ENCODE data around the gene MAML3.
"Not testable (repeated sequence)": the region's sequence is repeated elsewhere in the genome, so short reads cannot be mapped to it uniquely, and the experiment has no call there.

MAML3 gene

DNA sequence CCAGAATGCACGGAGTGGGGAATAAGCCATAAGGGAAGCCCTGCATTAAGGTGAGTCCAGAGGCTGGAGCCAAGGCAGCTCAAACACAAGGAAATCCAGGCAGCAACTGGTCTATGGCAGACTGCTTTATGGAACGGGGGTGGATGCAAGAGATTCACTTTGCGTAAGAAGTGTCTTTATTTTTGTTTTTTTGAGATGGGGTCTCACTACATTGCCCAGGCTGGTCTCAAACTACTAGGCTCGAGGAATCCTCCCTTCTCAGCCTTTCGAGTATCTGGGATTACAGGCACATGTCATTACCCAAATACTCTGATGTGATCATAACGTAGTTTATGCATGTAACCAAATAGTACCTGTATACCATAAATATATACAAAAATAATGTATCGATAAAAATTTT lies 199.5 kb downstream of the MAML3 start:
- no peaks in the 10 kb centered on the region for H3K36me3 ChIP-seq (ENCODE audit: insufficient read depth, low read length)
- H3K9ac ChIP-seq (ENCODE audit: low read depth, low read length): no peak overlapping the region
- no peaks in the 10 kb centered on the region for H3K4me1 ChIP-seq (ENCODE audit: insufficient read depth, low read length)
- no peaks in the 10 kb centered on the region for H3K9me3 ChIP-seq (ENCODE audit: control insufficient read depth, insufficient read depth, low read length)

DNA sequence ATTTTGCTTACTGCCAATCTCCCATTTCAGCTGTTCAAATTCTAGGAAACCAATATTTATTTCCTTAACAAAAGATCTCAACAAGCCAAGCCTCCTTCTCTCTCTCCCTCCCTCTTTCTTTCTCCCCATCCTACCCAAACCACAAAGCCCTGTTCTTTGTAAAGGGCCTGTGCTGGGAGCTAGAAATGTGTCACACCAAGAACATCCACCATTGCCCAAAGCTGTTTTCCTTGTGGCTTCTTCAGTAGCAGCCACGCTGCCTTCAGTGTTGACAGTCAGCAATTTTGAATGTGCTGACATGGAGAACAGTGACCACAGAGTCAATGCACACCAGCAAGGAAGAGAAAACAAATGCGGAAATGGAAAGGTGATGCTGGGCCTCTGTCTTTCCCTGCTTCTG lies 203.0 kb downstream of the MAML3 start:
- no peaks in the 10 kb centered on the region for H3K9me3 ChIP-seq (ENCODE audit: control insufficient read depth, insufficient read depth, low read length)
- H3K4me1 ChIP-seq (ENCODE audit: insufficient read depth, low read length): no peaks in the 10 kb centered on the region
- no peaks in the 10 kb centered on the region for H3K36me3 ChIP-seq (ENCODE audit: insufficient read depth, low read length)
- H3K9ac ChIP-seq (ENCODE audit: low read depth, low read length): no peak overlapping the region

DNA sequence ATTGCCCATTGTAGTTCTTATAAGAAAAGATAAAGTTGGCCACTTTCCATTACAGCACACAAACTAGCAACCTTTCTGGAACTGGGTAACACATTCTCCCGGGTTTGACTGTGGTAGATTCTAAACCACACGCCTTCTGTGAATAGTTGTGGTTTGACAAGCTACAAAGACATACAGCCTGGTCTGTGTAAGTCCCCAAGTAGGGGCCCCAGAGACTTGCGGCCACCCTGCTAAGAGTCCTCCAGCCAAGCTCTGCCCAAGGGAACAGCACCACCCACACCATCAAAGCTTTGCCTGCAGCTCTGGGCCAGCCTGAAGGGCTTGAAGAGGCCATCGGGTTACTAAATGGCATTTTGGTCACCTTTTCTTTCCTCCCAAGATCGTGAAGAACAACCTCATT lies 203.4 kb downstream of the MAML3 start:
- Histone ChIP-seq H3K36me3 (ENCODE audit: insufficient read depth, low read length) (no peaks in the 10 kb centered on the region), H3K9me3 (ENCODE audit: control insufficient read depth, insufficient read depth, low read length) (no peaks in the 10 kb centered on the region), H3K4me1 (ENCODE audit: insufficient read depth, low read length) (no peaks in the 10 kb centered on the region), H3K9ac (ENCODE audit: low read depth, low read length) (no peak overlapping the region)

DNA sequence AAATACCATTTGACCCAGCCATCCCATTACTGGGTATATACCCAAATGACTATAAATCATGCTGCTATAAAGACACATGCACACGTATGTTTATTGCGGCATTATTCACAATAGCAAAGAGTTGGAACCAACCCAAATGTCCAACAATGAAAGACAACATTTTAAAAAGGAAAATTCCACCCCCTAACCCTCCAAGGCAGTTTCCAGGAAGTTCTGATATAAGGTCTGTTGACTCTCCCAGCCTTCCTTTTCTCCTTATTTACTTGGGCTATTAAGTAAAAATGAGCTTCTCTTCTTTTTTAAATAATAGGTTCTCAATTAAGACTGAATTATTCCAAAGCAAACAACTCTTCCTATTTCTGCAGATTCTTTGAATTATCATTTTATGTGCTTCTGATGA lies 209.1 kb downstream of the MAML3 start:
- H3K9me3 ChIP-seq (ENCODE audit: control insufficient read depth, insufficient read depth, low read length); H3K9ac ChIP-seq (ENCODE audit: low read depth, low read length); H3K4me1 ChIP-seq (ENCODE audit: insufficient read depth, low read length); H3K36me3 ChIP-seq (ENCODE audit: insufficient read depth, low read length): not testable (repeated sequence)

DNA sequence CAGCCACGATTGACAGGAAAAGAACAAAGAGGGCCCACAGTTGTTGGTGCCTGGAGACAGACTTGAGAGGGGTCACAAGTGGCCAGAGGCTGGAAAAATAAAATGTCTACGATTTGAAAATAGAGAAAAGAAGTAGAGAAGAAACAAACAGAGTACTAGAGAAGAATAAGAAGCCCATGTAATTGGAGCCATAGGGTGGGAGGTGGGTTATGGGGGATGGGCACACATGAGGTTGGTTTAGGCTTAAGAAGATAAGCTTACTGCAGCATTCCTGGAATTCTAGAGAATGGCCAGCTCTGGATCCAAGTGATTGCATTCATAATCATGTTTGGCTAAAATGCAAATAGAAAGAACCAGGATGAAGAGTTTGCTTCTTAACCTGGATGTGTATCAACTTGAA lies 210.7 kb downstream of the MAML3 start:
- H3K9me3 ChIP-seq (ENCODE audit: control insufficient read depth, insufficient read depth, low read length): no peaks in the 10 kb centered on the region
- peaks cover 7% of the 10 kb centered on the region for H3K4me1 ChIP-seq (ENCODE audit: insufficient read depth, low read length)
- H3K36me3 ChIP-seq (ENCODE audit: insufficient read depth, low read length): no peaks in the 10 kb centered on the region
- H3K9ac ChIP-seq (ENCODE audit: low read depth, low read length): no peak overlapping the region

DNA sequence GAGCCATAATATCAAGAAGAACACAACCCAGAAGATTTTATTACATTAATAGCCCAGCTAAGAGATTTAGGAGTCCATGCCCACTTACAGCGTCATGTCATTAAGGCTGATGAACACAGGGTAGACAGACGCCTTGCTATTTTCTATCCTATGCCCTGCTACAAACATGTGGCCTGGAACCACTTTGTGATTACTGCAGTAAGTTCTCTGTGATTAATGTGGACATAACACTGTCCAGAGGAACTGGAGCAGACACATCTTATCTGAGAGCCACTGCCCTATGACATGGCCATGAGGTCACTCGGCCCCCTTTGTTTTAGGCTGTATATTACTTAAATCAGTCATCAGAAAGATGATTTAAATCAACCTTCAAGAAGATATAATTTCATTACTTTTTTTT lies 211.7 kb downstream of the MAML3 start:
- H3K4me1 ChIP-seq (ENCODE audit: insufficient read depth, low read length): peaks cover 7% of the 10 kb centered on the region
- H3K9me3 ChIP-seq (ENCODE audit: control insufficient read depth, insufficient read depth, low read length): no peaks in the 10 kb centered on the region
- H3K36me3 ChIP-seq (ENCODE audit: insufficient read depth, low read length): no peaks in the 10 kb centered on the region
- no peak overlapping the region for H3K9ac ChIP-seq (ENCODE audit: low read depth, low read length)

DNA sequence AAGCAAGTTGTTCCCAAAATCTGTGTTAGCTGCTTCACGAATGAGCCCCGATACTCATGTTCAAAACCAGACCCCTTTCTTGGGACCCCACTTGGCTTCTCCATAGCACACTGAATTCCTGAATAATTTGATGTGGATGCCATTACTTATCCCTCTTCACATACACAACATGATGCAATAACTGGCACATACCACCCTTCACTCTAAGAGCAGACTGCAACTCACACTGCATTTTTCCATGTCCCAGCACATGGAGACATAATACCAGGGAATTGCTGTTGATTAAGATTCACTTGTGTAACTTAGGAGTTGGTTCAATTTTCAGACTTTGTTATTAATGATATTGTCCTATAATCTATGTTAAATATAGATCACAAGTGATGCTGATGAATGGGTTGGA lies 213.4 kb downstream of the MAML3 start:
- H3K9ac ChIP-seq (ENCODE audit: low read depth, low read length): no peak overlapping the region
- no peaks in the 10 kb centered on the region for H3K36me3 ChIP-seq (ENCODE audit: insufficient read depth, low read length)
- H3K9me3 ChIP-seq (ENCODE audit: control insufficient read depth, insufficient read depth, low read length): no peaks in the 10 kb centered on the region
- H3K4me1 ChIP-seq (ENCODE audit: insufficient read depth, low read length): peaks cover 7% of the 10 kb centered on the region

DNA sequence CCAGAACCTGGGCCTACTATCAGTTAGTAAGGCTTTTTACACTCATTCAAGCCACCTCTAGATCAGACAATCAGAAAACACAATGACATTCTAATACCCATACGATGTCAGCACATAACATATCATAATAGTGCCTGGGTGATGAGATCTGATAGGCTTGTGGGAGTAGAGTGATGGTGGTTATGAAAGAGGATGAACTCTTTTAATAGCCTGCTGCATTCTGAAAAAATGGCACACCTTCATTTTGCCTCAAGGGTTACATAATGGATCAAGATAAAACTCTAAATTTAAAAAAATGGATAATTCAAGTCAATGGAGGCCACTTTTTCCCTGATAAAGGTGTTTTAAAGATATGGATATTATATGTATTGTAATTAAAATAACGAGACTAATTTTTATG lies 215.6 kb downstream of the MAML3 start:
- Histone ChIP-seq H3K9me3 (ENCODE audit: control insufficient read depth, insufficient read depth, low read length) (no peaks in the 10 kb centered on the region), H3K9ac (ENCODE audit: low read depth, low read length) (no peak overlapping the region), H3K36me3 (ENCODE audit: insufficient read depth, low read length) (no peaks in the 10 kb centered on the region), H3K4me1 (ENCODE audit: insufficient read depth, low read length) (peaks cover 13% of the 10 kb centered on the region)

DNA sequence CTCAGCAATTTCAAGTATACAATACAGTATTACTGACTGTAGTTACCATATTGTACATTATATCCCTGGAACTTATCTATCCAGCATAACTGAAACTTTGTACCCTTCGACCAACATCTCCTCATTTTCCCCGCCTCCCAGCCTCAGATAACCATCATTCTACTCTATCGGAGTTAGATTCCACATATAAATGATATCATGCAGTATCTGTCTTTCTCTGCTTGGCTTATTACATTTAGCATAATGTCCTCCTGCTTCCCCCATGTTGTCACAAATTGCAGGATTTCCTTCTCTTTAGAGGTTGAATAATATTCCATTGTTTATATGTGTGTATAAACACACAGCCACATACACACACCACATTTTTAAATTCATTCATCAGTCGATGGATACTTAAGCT lies 218.1 kb downstream of the MAML3 start:
- Histone ChIP-seq H3K9ac (ENCODE audit: low read depth, low read length) (no peak overlapping the region), H3K9me3 (ENCODE audit: control insufficient read depth, insufficient read depth, low read length) (no peaks in the 10 kb centered on the region), H3K36me3 (ENCODE audit: insufficient read depth, low read length) (no peaks in the 10 kb centered on the region), H3K4me1 (ENCODE audit: insufficient read depth, low read length) (peaks cover 15% of the 10 kb centered on the region)

DNA sequence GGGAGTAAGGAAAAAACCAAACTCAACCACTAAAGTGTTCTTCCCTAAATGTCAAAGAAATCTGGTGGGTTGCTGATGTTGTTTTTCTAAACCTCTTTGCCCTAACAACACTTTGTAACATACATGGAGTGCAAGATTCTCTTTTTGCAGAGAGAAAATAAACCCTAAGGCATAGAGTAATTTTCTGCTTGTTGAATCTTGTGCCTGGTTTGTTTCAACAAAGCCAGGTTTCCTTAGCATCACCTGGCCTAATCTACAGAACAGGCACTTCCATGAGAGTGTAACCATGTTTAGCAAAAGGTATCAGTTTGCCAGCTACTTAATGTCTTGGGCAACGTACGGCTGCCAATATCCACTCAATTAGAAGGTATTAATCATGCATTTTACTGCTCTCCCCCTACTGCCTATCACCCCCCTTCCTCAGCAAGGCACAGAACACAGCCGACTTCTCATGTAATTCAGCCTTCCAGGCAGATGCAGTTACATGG lies 219.2 kb downstream of the MAML3 start:
- Histone ChIP-seq H3K36me3 (ENCODE audit: insufficient read depth, low read length) (no peaks in the 10 kb centered on the region), H3K4me1 (ENCODE audit: insufficient read depth, low read length) (peaks cover 15% of the 10 kb centered on the region), H3K9me3 (ENCODE audit: control insufficient read depth, insufficient read depth, low read length) (no peaks in the 10 kb centered on the region), H3K9ac (ENCODE audit: low read depth, low read length) (no peak overlapping the region)

DNA sequence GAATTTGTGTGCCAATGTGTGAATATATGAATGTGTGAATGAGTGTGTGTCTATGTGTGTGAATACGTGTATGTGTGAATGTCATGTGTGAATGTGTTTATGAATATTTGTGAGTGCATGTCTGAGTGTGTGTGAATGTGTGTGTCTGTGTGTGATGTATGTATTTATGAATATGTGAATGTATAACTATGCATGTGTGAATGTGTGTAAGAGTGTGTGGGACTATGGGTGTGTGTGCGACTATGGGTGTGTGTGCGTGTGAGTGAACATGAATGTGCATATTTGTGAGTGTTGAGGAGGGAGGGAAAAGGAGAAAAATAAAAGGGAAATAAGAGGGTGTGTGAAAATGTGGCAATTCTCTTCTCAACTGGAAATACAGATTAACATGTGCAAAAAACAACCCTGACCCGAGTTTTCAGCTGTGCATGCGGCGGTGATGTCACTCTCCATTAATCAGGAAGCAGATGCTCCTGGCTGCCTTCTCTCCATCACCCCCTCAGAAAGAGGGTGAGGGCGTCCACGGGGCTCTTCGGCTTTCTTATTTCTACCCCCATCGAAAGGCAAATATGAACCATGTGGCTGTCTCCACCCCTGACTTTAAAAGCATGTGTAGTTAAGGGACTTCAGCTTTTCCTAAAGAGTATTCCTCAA lies 219.8 kb downstream of the MAML3 start:
- Histone ChIP-seq H3K9me3 (ENCODE audit: control insufficient read depth, insufficient read depth, low read length) (no peaks in the 10 kb centered on the region), H3K36me3 (ENCODE audit: insufficient read depth, low read length) (no peaks in the 10 kb centered on the region), H3K9ac (ENCODE audit: low read depth, low read length) (no peak overlapping the region), H3K4me1 (ENCODE audit: insufficient read depth, low read length) (peaks cover 15% of the 10 kb centered on the region)

DNA sequence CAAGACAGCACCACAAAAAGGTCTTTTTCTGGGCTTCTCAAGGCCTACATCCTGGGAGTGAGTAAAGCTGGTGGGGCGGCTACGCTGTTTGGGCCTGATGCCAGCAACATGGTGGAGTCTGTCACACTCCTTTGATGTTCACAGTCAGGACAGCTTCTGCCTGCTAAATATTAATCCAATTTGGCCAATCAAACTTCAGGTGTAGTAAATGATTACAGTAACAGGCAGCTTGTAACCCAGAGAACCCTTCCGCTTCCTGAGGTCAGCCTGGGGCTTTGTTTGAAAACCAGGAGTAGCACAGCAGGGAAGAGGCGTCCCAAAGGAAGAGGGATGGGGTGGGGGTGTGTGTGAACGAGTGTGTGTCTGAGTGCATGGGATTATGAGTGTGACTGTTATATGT lies 220.4 kb downstream of the MAML3 start:
- H3K4me1 ChIP-seq (ENCODE audit: insufficient read depth, low read length): peaks cover 15% of the 10 kb centered on the region
- no peak overlapping the region for H3K9ac ChIP-seq (ENCODE audit: low read depth, low read length)
- no peaks in the 10 kb centered on the region for H3K36me3 ChIP-seq (ENCODE audit: insufficient read depth, low read length)
- H3K9me3 ChIP-seq (ENCODE audit: control insufficient read depth, insufficient read depth, low read length): no peaks in the 10 kb centered on the region

DNA sequence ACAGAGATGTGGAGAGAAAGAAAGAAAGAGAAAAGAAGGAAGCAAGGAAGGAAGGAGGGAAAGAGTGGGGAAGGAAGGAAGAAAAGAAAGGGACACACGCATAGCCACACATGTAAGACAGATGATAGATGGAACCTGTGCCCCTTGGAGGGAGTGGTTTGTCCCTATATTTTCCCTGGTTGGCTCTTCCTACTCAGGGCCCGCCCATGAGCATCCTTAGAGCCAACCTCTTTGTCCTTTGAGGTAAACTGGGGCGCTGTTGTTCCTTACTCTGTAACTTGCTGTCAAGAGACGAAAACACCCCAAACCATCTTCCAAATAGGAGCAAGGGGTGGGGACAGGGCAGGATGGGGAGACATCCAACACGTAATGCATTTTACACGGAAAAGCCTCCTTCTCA lies 220.9 kb downstream of the MAML3 start:
- Histone ChIP-seq H3K9ac (ENCODE audit: low read depth, low read length) (no peak overlapping the region), H3K9me3 (ENCODE audit: control insufficient read depth, insufficient read depth, low read length) (no peaks in the 10 kb centered on the region), H3K4me1 (ENCODE audit: insufficient read depth, low read length) (peaks cover 15% of the 10 kb centered on the region), H3K36me3 (ENCODE audit: insufficient read depth, low read length) (no peaks in the 10 kb centered on the region)

DNA sequence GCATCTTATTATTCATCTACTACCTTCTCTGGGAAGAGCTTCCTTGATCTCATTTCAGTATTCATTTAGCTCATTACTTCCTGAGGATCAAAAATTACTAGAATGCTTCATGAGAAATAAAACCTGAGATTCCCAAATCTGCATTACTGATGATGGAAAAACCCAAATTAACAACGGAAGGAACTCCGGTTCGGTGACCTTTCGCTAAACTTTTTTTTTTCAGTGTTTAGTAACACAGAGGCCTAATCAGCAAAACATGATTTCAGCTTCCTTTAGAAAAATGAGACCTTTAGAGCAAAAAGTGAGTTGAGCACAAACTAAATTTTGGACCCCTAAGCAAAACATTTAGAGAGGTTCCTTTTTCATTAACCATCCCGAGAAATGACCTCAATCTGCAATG lies 229.2 kb downstream of the MAML3 start:
- no peaks in the 10 kb centered on the region for H3K36me3 ChIP-seq (ENCODE audit: insufficient read depth, low read length)
- H3K9me3 ChIP-seq (ENCODE audit: control insufficient read depth, insufficient read depth, low read length): no peaks in the 10 kb centered on the region
- no peak overlapping the region for H3K9ac ChIP-seq (ENCODE audit: low read depth, low read length)
- H3K4me1 ChIP-seq (ENCODE audit: insufficient read depth, low read length): peaks cover 13% of the 10 kb centered on the region

DNA sequence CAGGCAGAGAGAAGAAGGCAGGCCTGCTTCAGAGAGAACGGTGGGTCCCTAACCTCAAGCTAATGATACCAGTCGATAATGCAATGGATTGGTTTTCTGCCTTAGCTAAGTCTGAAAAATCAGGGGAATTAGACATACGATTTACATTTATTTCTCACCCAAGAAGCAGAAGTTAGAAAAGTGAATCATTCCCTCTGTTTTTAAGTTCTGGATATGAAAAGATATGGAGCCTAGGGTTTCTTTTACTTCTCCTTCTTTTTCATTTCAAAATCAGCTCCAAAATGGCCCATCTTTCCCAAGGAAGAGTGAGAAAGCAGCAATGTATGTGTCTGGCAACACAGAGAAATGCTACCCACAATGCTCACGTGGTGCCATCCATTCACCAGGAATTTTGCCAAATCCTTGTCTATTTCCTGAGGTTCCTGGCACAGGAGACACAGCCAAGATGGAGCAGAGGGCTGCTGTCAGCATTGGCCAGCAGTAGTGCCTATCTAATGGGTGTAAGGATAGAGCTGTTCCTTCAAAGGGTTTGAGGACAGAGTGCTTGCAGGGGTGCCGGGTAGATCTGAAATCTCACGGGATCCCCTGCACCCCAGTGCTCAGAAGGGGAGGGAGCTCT lies 231.5 kb downstream of the MAML3 start:
- Histone ChIP-seq H3K4me1 (ENCODE audit: insufficient read depth, low read length) (peaks cover 18% of the 10 kb centered on the region), H3K9ac (ENCODE audit: low read depth, low read length) (no peak overlapping the region), H3K9me3 (ENCODE audit: control insufficient read depth, insufficient read depth, low read length) (no peaks in the 10 kb centered on the region), H3K36me3 (ENCODE audit: insufficient read depth, low read length) (no peaks in the 10 kb centered on the region)
